Activated naive CD8-positive, alpha-beta T cell treated with anti-CD3 and anti-CD28 coated beads, Interleukin-2, amount 10 ng/mL, durations not matched to agents 7 days and 5 days (primary cell): Measurements from ENCODE around the gene GALNT10. TPM values are rescaled to one million over a fixed set of nuclear protein-coding genes. Genes with fewer than 3 reads are reported as not detected.

ENCODE experiments used
- ATAC-seq: fragments of 150-1000 bp; cut with Tn5 transposase; one replicate; pipeline ENCODE4 v1.10.0; 2021; ENCODE audit warnings: low read depth, moderate library complexity
- POLR2A ChIA-PET: fragments of 350-600 bp; sonication (Branson Sonifier 250); formaldehyde crosslinking; loops from one replicate; lab custom pipeline; 2021; ENCODE audit warnings: antibody characterized with exemption; lab: Charles Lee
- DNase-seq: peaks from one replicate; pipeline ENCODE4 v3.0.0; 2021
- H3K27ac Mint-ChIP-seq: one replicate; pipeline ENCODE4 v1.8.0; 2022; ENCODE audit warnings: mild to moderate bottlenecking, mixed read lengths
- H3K27me3 Mint-ChIP-seq: one replicate; pipeline ENCODE4 v1.8.0; 2022; ENCODE audit warnings: mild to moderate bottlenecking, moderate library complexity, mixed read lengths
- H3K36me3 Mint-ChIP-seq: one replicate; pipeline ENCODE4 v1.8.0; 2021; ENCODE audit warnings: mild to moderate bottlenecking, mixed read lengths
- H3K4me1 Mint-ChIP-seq: one replicate; pipeline ENCODE4 v1.8.0; 2021; ENCODE audit warnings: mixed read lengths
- H3K4me3 Mint-ChIP-seq: one replicate; pipeline ENCODE4 v1.8.0; 2022; ENCODE audit warnings: mild to moderate bottlenecking, moderate library complexity, mixed read lengths
- H3K9me3 Mint-ChIP-seq: one replicate; pipeline ENCODE4 v1.8.0; 2021; ENCODE audit warnings: mixed read lengths
- total RNA-seq, 2 experiments: library from RNA; stranded (reverse); gene quantifications; one replicate each; pipeline ENCODE4 v1.2.3, GENCODE V29; 2021

Gene GALNT10
- total RNA-seq, 2 experiments from 2014 or later = 34.6 to 36.0 TPM

GRCh38 chr5:154397652-154398406, 207.3 kb downstream of the GALNT10 start:
- no peaks in the 10 kb centered on the region for H3K36me3 Mint-ChIP-seq
- POLR2A ChIA-PET = no interaction called here
- no peaks in the 10 kb centered on the region for H3K27me3 Mint-ChIP-seq
- ATAC-seq = no peak
- H3K4me1 Mint-ChIP-seq = no peaks in the 10 kb centered on the region
- no peak overlapping the region for H3K4me3 Mint-ChIP-seq
- DNase-seq = no peak
- no peaks in the 10 kb centered on the region for H3K9me3 Mint-ChIP-seq
- H3K27ac Mint-ChIP-seq = no peak overlapping the region

- peaks cover 11% of the 10 kb centered on the region for H3K4me1 Mint-ChIP-seq
- H3K27me3 Mint-ChIP-seq = no peaks in the 10 kb centered on the region
- no peak overlapping the region for H3K4me3 Mint-ChIP-seq
- H3K9me3 Mint-ChIP-seq = no peaks in the 10 kb centered on the region
- no peak for ATAC-seq
- no peak for DNase-seq
- no peak overlapping the region for H3K27ac Mint-ChIP-seq
- H3K36me3 Mint-ChIP-seq = no peaks in the 10 kb centered on the region
- POLR2A ChIA-PET = no interaction called here
Measured at GRCh38 chr5:154400678-154401077, 210.1 kb downstream of the GALNT10 start.

DNA sequence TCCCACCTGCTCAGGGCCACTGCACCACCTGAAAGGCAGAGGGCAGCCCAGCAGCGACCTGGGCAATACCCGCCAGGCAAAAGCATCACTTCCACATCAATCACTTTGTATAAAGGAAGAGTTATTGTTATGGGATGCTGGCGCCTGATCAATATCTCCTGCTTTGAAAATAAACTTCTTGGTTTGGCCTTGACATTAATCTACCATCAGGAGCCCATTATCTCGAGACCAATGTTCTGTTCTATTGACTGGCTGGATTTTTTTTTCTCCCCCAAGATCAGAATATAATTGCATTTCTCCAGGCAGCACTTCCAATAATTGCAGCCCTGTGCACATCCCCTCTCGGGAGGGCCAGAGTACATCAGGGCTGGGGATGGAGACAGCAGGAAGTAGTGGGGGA, 210.8 kb downstream of the GALNT10 start:
- Mint-ChIP-seq H3K27ac (no peak overlapping the region), H3K4me3 (no peak overlapping the region), H3K27me3 (no peaks in the 10 kb centered on the region)

GRCh38 chr5:154401931-154402330, 211.4 kb downstream of the GALNT10 start:
- Mint-ChIP-seq H3K27ac (no peak overlapping the region), H3K27me3 (no peaks in the 10 kb centered on the region), H3K4me3 (no peak overlapping the region), H3K36me3 (no peaks in the 10 kb centered on the region), H3K9me3 (no peaks in the 10 kb centered on the region), H3K4me1 (peaks cover 11% of the 10 kb centered on the region)
- DNase-seq = no peak
- POLR2A ChIA-PET = no interaction called here
- no peak for ATAC-seq

More for the DNA sequence above, 210.8 kb downstream of the GALNT10 start:
- POLR2A ChIA-PET = no interaction called here
- Mint-ChIP-seq H3K4me1 (peaks cover 11% of the 10 kb centered on the region), H3K9me3 (no peaks in the 10 kb centered on the region), H3K36me3 (no peaks in the 10 kb centered on the region)
- DNase-seq (no peak), ATAC-seq (no peak)

DNA sequence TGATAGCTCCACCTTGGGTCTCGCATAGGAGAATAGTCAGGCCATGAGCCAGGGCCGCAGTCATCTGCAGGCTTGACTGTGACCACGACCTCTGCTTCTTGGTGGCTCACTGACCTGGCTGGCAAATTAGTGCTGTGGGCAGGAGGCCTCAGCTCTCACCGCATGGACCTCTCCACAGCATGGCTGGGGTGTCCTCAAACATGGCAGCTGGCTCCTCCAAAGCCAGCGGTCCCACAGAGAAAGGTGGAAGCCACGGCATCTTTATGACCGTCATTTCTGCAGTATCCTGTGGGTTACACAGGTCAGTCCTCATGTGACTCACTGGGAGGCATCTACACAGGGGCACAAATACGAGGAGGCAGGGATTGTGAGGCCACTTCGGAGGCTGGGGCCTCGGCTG, 212.1 kb downstream of the GALNT10 start:
- no peak for ATAC-seq
- POLR2A ChIA-PET = no interaction called here
- Mint-ChIP-seq H3K27ac (no peak overlapping the region), H3K9me3 (no peaks in the 10 kb centered on the region), H3K4me1 (peaks cover 11% of the 10 kb centered on the region), H3K27me3 (no peaks in the 10 kb centered on the region), H3K36me3 (no peaks in the 10 kb centered on the region), H3K4me3 (no peak overlapping the region)
- no peak for DNase-seq

DNA sequence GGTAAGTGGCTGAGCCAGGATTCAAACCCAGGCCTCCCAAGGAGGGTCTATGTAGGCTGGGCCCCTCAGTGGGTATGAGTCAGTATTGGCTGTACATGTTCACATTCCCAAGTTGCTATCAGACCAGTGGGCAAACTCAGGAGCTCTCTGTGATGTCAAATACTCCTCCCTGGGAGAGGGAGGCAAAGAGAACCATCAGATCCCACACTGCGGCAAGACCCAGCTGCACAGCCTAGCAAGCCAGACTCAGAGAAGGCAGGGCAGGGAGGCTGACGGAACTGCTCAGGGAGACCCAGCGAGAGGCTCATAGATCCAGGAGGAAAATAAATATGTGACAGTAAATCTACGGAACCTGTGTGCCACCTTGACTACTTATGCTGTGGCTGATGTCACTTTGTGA, 212.7 kb downstream of the GALNT10 start:
- H3K27me3 Mint-ChIP-seq = no peaks in the 10 kb centered on the region
- H3K9me3 Mint-ChIP-seq = no peaks in the 10 kb centered on the region
- POLR2A ChIA-PET = interaction anchor here (3.0 kb wide), 1 partner anchor 213 kb away, joined by 15 read pairs; the partner anchor contains the start of gene GALNT10
- H3K4me3 Mint-ChIP-seq = no peak overlapping the region
- no peaks in the 10 kb centered on the region for H3K36me3 Mint-ChIP-seq
- H3K27ac Mint-ChIP-seq = no peak overlapping the region
- H3K4me1 Mint-ChIP-seq = peaks cover 11% of the 10 kb centered on the region
- no peak for DNase-seq
- no peak for ATAC-seq

DNA sequence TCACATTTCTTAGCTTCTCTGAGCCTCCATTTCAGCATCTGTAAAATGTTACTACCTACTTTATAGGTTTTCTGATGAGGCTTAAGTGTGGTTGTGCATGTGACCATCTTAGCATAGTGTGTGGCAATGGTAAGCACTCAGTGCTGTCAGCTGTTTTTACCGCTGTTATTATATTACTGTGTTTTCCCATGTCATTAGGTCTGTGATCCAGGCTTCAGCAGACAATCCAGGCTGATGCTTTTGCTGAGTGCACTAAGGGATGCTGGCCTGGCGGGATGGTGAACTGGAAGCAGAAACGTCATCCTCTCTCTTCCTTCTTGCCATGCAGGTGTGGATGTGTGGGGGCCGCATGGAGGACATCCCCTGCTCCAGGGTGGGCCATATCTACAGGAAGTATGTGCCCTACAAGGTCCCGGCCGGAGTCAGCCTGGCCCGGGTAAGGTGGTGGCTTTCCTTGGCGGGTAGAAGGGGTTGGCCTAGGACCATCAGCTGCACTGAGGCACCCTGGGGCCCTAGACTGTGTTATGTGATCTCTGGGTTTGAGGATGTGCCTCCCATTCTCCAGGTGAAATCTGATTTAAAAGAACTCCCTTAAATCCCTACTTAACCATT, 213.3 kb downstream of the GALNT10 start:
- DNase-seq = no peak
- no peaks in the 10 kb centered on the region for H3K9me3 Mint-ChIP-seq
- H3K36me3 Mint-ChIP-seq = no peaks in the 10 kb centered on the region
- no peak overlapping the region for H3K4me3 Mint-ChIP-seq
- no peak for ATAC-seq
- H3K27ac Mint-ChIP-seq = no peak overlapping the region
- POLR2A ChIA-PET = interaction anchor here (1.1 to 3.0 kb wide), 3 partner anchors 167 to 331 kb away, joined by 3 to 15 read pairs (median 8); partner anchors contain the start of gene GALNT10
- H3K4me1 Mint-ChIP-seq = peaks cover 11% of the 10 kb centered on the region
- H3K27me3 Mint-ChIP-seq = no peaks in the 10 kb centered on the region

DNA sequence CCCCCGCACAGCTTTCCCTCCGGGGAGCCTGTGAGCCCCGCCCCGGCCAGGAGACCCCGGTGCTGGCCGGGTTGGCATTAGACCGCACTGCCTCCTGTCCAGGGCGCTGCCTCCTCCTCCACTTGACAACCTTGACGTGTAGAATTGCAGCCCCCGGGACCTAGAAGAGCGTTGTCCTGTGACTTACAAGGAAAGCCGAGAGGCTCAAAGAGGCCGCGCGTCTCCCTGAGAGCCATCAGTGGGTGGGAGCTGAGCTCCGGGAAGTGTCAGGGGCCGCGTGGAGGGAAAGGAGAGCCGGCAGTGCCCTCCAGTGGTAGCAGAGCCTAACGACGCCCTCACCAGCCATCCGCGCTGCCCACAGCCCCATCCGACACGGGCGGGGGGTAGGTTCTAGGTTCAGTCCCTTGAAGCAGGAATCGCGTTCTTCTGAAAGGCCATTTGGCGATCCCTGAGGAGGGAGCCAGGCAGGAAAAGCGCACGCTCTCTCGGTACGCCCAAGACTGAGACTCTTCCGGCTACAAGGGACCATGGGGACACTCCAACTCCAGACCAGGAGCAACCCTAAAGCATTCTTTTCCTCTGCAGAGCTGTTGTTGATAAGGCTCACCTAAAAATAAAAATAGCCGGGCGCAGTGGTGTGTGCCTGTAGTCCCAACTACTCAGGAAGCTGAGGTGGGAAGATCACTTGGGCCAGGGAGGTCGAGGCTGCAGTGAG, 214.7 kb downstream of the GALNT10 start:
- ATAC-seq = peak; percentile 99
- Mint-ChIP-seq H3K4me3 (peak overlapping the region; percentile 73), H3K36me3 (no peaks in the 10 kb centered on the region), H3K4me1 (peaks cover 11% of the 10 kb centered on the region), H3K27ac (peak overlapping the region; percentile 70), H3K27me3 (no peaks in the 10 kb centered on the region), H3K9me3 (no peaks in the 10 kb centered on the region)
- peak; percentile 81 for DNase-seq
- POLR2A ChIA-PET = interaction anchor here (0.8 to 3.0 kb wide), 4 partner anchors 215 to 333 kb away, joined by 3 to 15 read pairs (median 6); partner anchors contain the start of gene GALNT10

- peaks cover 11% of the 10 kb centered on the region for H3K4me1 Mint-ChIP-seq
- ATAC-seq = no peak
- H3K4me3 Mint-ChIP-seq = no peak overlapping the region
- no peaks in the 10 kb centered on the region for H3K27me3 Mint-ChIP-seq
- POLR2A ChIA-PET = interaction anchor here (2.3 kb wide), 1 partner anchor 334 kb away, joined by 8 read pairs; no protein-coding TSS in a partner anchor
- H3K9me3 Mint-ChIP-seq = no peaks in the 10 kb centered on the region
- no peak for DNase-seq
- H3K36me3 Mint-ChIP-seq = no peaks in the 10 kb centered on the region
- H3K27ac Mint-ChIP-seq = no peak overlapping the region
Measured at GRCh38 chr5:154406231-154406630, 215.7 kb downstream of the GALNT10 start.

- Mint-ChIP-seq H3K36me3 (peaks cover 2% of the 10 kb centered on the region), H3K4me3 (no peak overlapping the region), H3K9me3 (no peaks in the 10 kb centered on the region), H3K4me1 (peaks cover 11% of the 10 kb centered on the region), H3K27ac (no peak overlapping the region), H3K27me3 (no peaks in the 10 kb centered on the region)
- ATAC-seq (no peak), DNase-seq (no peak)
- POLR2A ChIA-PET = no interaction called here
Measured at GRCh38 chr5:154406826-154407225, 216.3 kb downstream of the GALNT10 start.

GRCh38 chr5:154408811-154409210, 218.3 kb downstream of the GALNT10 start:
- no peak overlapping the region for H3K4me3 Mint-ChIP-seq
- no peak for ATAC-seq
- DNase-seq = no peak
- H3K9me3 Mint-ChIP-seq = no peaks in the 10 kb centered on the region
- H3K27ac Mint-ChIP-seq = no peak overlapping the region
- peaks cover 5% of the 10 kb centered on the region for H3K36me3 Mint-ChIP-seq
- H3K27me3 Mint-ChIP-seq = no peaks in the 10 kb centered on the region
- H3K4me1 Mint-ChIP-seq = peaks cover 11% of the 10 kb centered on the region
- POLR2A ChIA-PET = no interaction called here

- DNase-seq (no peak), ATAC-seq (no peak)
- POLR2A ChIA-PET = no interaction called here
- Mint-ChIP-seq H3K9me3 (no peaks in the 10 kb centered on the region), H3K27me3 (no peaks in the 10 kb centered on the region), H3K36me3 (peaks cover 5% of the 10 kb centered on the region), H3K4me1 (peaks cover 9% of the 10 kb centered on the region), H3K4me3 (no peak overlapping the region), H3K27ac (no peak overlapping the region)
Measured at GRCh38 chr5:154409230-154409840, 218.8 kb downstream of the GALNT10 start.

- POLR2A ChIA-PET = interaction anchor here (0.7 kb wide), 1 partner anchor 137 kb away, joined by 5 read pairs; no protein-coding TSS in a partner anchor
- no peak overlapping the region for H3K4me3 Mint-ChIP-seq
- ATAC-seq (no peak), DNase-seq (no peak)
- H3K27ac Mint-ChIP-seq = no peak overlapping the region
- H3K27me3 Mint-ChIP-seq = no peaks in the 10 kb centered on the region
- no peaks in the 10 kb centered on the region for H3K9me3 Mint-ChIP-seq
- H3K36me3 Mint-ChIP-seq = peaks cover 5% of the 10 kb centered on the region
- peaks cover 4% of the 10 kb centered on the region for H3K4me1 Mint-ChIP-seq
Measured at GRCh38 chr5:154410008-154410407, 219.5 kb downstream of the GALNT10 start.
